DOHH2 (cell line): ENCODE measurements around the gene LRMDA.

Experiments
- H3F3A ChIP-seq: fragments of 200-600 bp; sonication (generic), shearing (Covaris generic); 2 replicates; pipeline ENCODE4 v1.6.0; 2016; ENCODE audit warnings: antibody characterized with exemption, mild to moderate bottlenecking; ENCODE audit not compliant: control insufficient read depth, insufficient read depth
- H3K27ac ChIP-seq: fragments of 200-600 bp; sonication (generic); 2 replicates; pipeline ENCODE4 v1.5.1; 2014; ENCODE audit warnings: low read depth, mild to moderate bottlenecking, low read length, moderate library complexity
- H3K27me3 ChIP-seq: fragments of 200-600 bp; sonication (generic); 2 replicates; pipeline ENCODE4 v1.6.1; 2014; ENCODE audit warnings: mild to moderate bottlenecking, low read length, mixed read lengths; ENCODE audit not compliant: control insufficient read depth
- H3K36me3 ChIP-seq: fragments of 200-600 bp; sonication (generic); 2 replicates; pipeline ENCODE4 v1.6.1; 2014; ENCODE audit warnings: mild to moderate bottlenecking, low read length, moderate library complexity, mixed read lengths; ENCODE audit not compliant: control insufficient read depth
- H3K4me1 ChIP-seq: fragments of 200-600 bp; sonication (generic); 2 replicates; pipeline ENCODE4 v1.6.1; 2014; ENCODE audit warnings: mild to moderate bottlenecking, low read length, mixed read lengths; ENCODE audit not compliant: control insufficient read depth
- H3K4me2 ChIP-seq: fragments of 200-600 bp; sonication (generic); 2 replicates; pipeline ENCODE4 v1.6.0; 2014; ENCODE audit warnings: mild to moderate bottlenecking, low read length, moderate library complexity
- H3K4me3 ChIP-seq: fragments of 200-600 bp; sonication (generic); 2 replicates; pipeline ENCODE4 v1.5.1; 2014; ENCODE audit warnings: mild to moderate bottlenecking, low read length, mixed read lengths
- H3K79me2 ChIP-seq: fragments of 200-600 bp; sonication (generic); 2 replicates; pipeline ENCODE4 v1.6.1; 2014; ENCODE audit warnings: mild to moderate bottlenecking, low read length, mixed read lengths; ENCODE audit not compliant: control insufficient read depth
- H3K9me2 ChIP-seq: fragments of 200-600 bp; sonication (generic); replicated peaks from 2 replicates; pipeline ENCODE4 v1.6.1; 2014; ENCODE audit warnings: mild to moderate bottlenecking, low read length, mixed read lengths; ENCODE audit not compliant: control insufficient read depth
- H3K9me3 ChIP-seq: fragments of 200-600 bp; sonication (generic); 2 replicates; pipeline ENCODE4 v1.6.1; 2014; ENCODE audit warnings: antibody characterized with exemption, low read length, mixed read lengths; ENCODE audit not compliant: control insufficient read depth, insufficient read depth
- H4K20me1 ChIP-seq: fragments of 200-600 bp; sonication (generic); 2 replicates; pipeline ENCODE4 v1.6.0; 2014; ENCODE audit warnings: low read depth, mild to moderate bottlenecking, antibody characterized with exemption, low read length, moderate library complexity; ENCODE audit not compliant: control insufficient read depth, insufficient read depth
- EZH2phosphoT487 ChIP-seq: fragments of 200-600 bp; sonication (generic); IDR thresholded peaks from 2 replicates; pipeline ENCODE4 v1.6.1; 2017; ENCODE audit warnings: borderline replicate concordance, mild to moderate bottlenecking, antibody characterized with exemption, low read length, moderate library complexity, mixed read lengths
- TF ChIP-seq, protein P1 (sequence below): fragments of 200-600 bp; sonication (generic); IDR thresholded peaks from one replicate; pipeline ENCODE4 v1.5.1; 2014; ENCODE audit warnings: antibody characterized with exemption, mild to moderate bottlenecking, low read depth, low read length; ENCODE audit not compliant: poor library complexity, severe bottlenecking

Gene LRMDA

DNA sequence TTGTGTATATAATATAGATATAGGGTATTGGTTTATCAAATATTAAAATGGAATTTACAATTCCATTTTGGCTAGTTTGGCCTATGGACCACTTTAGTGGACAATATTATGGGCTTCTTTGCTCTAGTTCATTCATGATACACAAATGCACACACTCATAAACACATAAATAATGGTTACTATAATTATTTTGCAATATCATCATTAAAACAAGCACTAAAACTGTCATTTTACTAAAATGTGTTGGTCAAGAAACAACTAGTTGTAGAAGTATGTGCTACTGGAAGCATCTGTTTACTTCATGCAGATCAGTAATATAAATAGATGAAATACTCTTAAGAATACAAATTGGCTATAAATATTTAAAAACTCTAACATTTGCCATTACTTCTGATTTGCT is 1131.9 kb downstream of the LRMDA start:
- Histone ChIP-seq H3K27me3 (no peaks in the 10 kb centered on the region), H3K79me2 (no peaks in the 10 kb centered on the region), H3K9me3 (no peaks in the 10 kb centered on the region), H3K4me1 (no peaks in the 10 kb centered on the region), H3F3A (no peaks in the 10 kb centered on the region), H3K4me2 (no peak overlapping the region), H3K9me2 (no peaks in the 10 kb centered on the region), H3K27ac (no peak overlapping the region), H3K4me3 (no peak overlapping the region), H4K20me1 (no peaks in the 10 kb centered on the region), H3K36me3 (no peaks in the 10 kb centered on the region)
- TF ChIP-seq, protein P1, sequence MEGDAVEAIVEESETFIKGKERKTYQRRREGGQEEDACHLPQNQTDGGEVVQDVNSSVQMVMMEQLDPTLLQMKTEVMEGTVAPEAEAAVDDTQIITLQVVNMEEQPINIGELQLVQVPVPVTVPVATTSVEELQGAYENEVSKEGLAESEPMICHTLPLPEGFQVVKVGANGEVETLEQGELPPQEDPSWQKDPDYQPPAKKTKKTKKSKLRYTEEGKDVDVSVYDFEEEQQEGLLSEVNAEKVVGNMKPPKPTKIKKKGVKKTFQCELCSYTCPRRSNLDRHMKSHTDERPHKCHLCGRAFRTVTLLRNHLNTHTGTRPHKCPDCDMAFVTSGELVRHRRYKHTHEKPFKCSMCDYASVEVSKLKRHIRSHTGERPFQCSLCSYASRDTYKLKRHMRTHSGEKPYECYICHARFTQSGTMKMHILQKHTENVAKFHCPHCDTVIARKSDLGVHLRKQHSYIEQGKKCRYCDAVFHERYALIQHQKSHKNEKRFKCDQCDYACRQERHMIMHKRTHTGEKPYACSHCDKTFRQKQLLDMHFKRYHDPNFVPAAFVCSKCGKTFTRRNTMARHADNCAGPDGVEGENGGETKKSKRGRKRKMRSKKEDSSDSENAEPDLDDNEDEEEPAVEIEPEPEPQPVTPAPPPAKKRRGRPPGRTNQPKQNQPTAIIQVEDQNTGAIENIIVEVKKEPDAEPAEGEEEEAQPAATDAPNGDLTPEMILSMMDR = no peak
- no peak for TF ChIP-seq EZH2phosphoT487

DNA sequence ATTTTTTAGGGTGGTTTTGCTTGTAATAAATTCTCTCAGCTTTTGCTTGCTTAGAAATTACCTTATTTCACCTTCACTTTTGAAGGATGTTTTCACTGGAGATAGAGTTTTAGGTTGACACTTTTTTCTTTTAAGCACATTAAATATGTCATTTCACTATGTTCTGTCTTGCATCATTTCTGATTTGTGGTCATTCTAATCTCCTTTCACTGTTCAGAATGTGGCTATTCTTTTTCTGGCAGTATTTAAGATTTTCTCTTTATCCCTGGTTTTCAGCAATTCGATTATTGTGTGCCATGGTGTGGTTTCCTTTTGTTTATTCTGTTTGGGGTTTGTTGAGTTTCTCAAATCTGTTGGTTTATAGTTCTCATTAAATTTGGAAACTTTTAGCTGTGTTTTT is 1140.6 kb downstream of the LRMDA start:
- H3K4me2 ChIP-seq = no peak overlapping the region
- no peaks in the 10 kb centered on the region for H3K36me3 ChIP-seq
- TF ChIP-seq, protein P1 = no peak
- no peak for TF ChIP-seq EZH2phosphoT487
- no peak overlapping the region for H3K4me3 ChIP-seq
- H3K79me2 ChIP-seq = no peaks in the 10 kb centered on the region
- no peaks in the 10 kb centered on the region for H3K27me3 ChIP-seq
- H3F3A ChIP-seq = no peaks in the 10 kb centered on the region
- H3K9me2 ChIP-seq = no peaks in the 10 kb centered on the region
- no peaks in the 10 kb centered on the region for H3K4me1 ChIP-seq
- no peak overlapping the region for H3K27ac ChIP-seq
- H4K20me1 ChIP-seq = no peaks in the 10 kb centered on the region
- H3K9me3 ChIP-seq = no peaks in the 10 kb centered on the region

DNA sequence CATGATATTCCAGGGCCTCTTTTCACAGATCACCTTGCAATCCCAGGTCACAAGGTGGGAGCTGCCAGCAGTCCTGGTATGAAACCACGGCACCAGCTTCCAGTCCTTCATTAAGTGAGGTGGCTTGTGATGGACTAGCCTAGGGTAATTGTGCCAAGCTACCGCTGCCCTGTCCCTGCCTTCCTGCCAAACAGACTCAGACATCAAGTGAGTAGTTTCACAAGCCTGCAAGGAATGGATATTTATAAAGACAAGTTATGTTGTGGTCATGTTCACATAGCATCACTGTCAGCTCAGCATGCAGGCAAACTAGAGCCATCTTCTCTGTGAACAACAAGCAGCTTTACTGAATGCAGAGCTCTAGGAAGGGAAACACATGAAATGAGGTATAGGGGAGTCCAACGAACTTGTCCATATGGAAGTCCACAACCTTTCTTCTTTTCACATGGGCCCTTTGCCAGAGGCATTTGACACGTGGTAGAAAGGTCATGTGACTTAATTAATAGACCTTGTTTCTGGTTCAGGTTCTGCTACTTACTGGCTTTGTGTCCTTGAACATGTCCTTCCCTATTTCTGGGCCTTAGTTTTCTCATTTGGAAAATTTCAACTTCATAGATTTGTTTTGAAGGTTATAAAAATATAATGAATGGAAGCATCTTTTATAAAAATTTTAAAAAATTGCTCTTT is 1145.0 kb downstream of the LRMDA start:
- H3K79me2 ChIP-seq = no peaks in the 10 kb centered on the region
- TF ChIP-seq, protein P1 = no peak
- TF ChIP-seq EZH2phosphoT487 = no peak
- H3K9me2 ChIP-seq = no peaks in the 10 kb centered on the region
- no peaks in the 10 kb centered on the region for H3K36me3 ChIP-seq
- no peak overlapping the region for H3K4me2 ChIP-seq
- no peaks in the 10 kb centered on the region for H3K9me3 ChIP-seq
- H4K20me1 ChIP-seq = no peaks in the 10 kb centered on the region
- H3K4me1 ChIP-seq = no peaks in the 10 kb centered on the region
- H3K4me3 ChIP-seq = no peak overlapping the region
- H3K27ac ChIP-seq = no peak overlapping the region
- no peaks in the 10 kb centered on the region for H3F3A ChIP-seq
- no peaks in the 10 kb centered on the region for H3K27me3 ChIP-seq
